Nephron progenitor cell (in vitro differentiated cells): ENCODE data around the gene PCSK9.

ENCODE experiments used
- DNase-seq: peaks from one replicate; pipeline ENCODE4 v3.0.0; 2021
- H3K27ac Mint-ChIP-seq: 2 replicates; pipeline ENCODE4 v1.8.0; 2021; ENCODE audit warnings: mild to moderate bottlenecking, moderate library complexity, mixed read lengths
- H3K27me3 Mint-ChIP-seq: 2 replicates; pipeline ENCODE4 v1.8.0; 2021; ENCODE audit warnings: mild to moderate bottlenecking, low read depth, mixed read lengths; ENCODE audit not compliant: poor library complexity
- H3K36me3 Mint-ChIP-seq: 2 replicates; pipeline ENCODE4 v1.8.0; 2021; ENCODE audit warnings: low read depth, mixed read lengths
- H3K4me1 Mint-ChIP-seq: 2 replicates; pipeline ENCODE4 v1.8.0; 2021; ENCODE audit warnings: mixed read lengths
- H3K4me3 Mint-ChIP-seq: 2 replicates; pipeline ENCODE4 v1.8.0; 2021; ENCODE audit warnings: mild to moderate bottlenecking, moderate library complexity, mixed read lengths
- H3K9me3 Mint-ChIP-seq: 2 replicates; pipeline ENCODE4 v1.8.0; 2021; ENCODE audit warnings: mild to moderate bottlenecking, moderate library complexity, mixed read lengths
- CTCF ChIP-seq: fragments of 200-600 bp; sonication (generic); IDR thresholded peaks from 2 replicates; pipeline ENCODE4 v1.5.0; 2021; ENCODE audit warnings: antibody characterized with exemption

Gene PCSK9

DNA sequence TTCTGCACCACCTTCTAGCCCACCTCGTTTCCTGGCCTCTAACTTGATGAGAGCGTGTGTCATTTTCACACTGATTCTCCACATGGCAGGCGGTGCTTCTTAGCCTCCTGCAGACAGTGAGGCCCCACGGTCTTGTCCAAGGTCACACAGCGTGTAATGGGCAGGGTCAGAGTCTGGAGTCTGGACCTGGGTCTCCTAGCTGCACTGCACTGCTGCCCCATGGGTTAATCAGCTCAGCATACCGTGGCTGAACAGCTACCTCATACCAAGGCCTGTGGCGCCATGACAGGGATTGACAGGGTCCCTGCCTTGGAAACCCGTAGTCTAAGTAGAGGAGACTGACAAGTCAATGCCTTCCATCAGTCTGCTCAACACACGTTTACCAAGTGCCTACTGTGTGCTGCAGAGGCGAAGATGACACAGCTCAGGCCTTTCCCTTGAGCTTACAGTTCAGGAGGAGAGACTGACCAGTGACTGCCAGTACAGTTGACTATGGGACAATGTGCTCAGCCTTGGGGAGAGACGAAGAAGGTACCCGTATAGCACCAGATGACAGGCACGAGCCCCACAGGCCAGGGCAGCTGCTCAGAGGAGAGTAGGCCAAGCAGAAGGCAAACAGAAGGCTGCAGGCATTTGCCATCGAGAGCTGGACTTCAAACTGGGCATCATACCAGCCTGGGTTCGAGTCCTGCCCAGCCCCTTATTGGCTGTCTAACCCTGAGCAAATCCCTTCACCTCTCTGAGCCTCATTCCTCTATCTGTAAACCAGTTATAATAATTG is 5.5 kb downstream of the PCSK9 start:
- Mint-ChIP-seq H3K4me1 (peaks cover 41% of the 10 kb centered on the region), H3K4me3 (no peak overlapping the region), H3K36me3 (peaks cover 17% of the 10 kb centered on the region), H3K27me3 (peaks cover 23% of the 10 kb centered on the region), H3K9me3 (no peaks in the 10 kb centered on the region), H3K27ac (no peak overlapping the region)
- TF ChIP-seq CTCF, result no peak
- DNase-seq, result no peak

DNA sequence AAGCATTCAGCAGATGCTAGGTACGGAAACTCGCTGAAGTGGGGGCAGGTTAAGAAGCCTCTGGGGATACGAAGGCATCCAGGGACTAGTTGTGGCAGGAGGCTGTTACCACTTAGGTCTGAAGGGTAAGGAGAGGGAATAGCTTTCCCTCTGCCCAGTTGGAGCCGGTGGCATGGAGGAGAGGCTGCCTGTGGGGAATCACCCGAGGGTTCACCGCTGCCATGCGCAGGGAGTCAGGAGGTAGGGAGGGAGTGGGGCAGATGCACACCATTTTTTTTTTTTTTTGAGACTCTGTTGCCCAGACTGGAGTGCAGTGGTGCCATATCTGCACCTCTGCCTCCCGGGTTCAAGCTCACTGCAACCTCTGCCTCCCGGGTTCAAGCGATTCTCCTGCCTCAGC is 6.1 kb downstream of the PCSK9 start:
- Mint-ChIP-seq H3K4me3 (no peak overlapping the region), H3K4me1 (peaks cover 36% of the 10 kb centered on the region), H3K27me3 (peaks cover 17% of the 10 kb centered on the region), H3K36me3 (peaks cover 17% of the 10 kb centered on the region), H3K27ac (no peak overlapping the region), H3K9me3 (no peaks in the 10 kb centered on the region)
- no peak for TF ChIP-seq CTCF
- no peak for DNase-seq

GRCh38 chr1:55046871-55047270 is 7.5 kb downstream of the PCSK9 start:
- Mint-ChIP-seq H3K27me3 (peaks cover 4% of the 10 kb centered on the region), H3K4me1 (peaks cover 35% of the 10 kb centered on the region), H3K9me3 (no peaks in the 10 kb centered on the region), H3K27ac (no peak overlapping the region), H3K36me3 (peaks cover 12% of the 10 kb centered on the region), H3K4me3 (no peak overlapping the region)
- TF ChIP-seq CTCF, result no peak
- no peak for DNase-seq

- Mint-ChIP-seq H3K9me3 (no peaks in the 10 kb centered on the region), H3K27me3 (peaks cover 4% of the 10 kb centered on the region), H3K4me1 (peaks cover 31% of the 10 kb centered on the region), H3K36me3 (peaks cover 8% of the 10 kb centered on the region), H3K27ac (no peak overlapping the region), H3K4me3 (no peak overlapping the region)
- no peak for DNase-seq
- TF ChIP-seq CTCF, result no peak
Measured at GRCh38 chr1:55047611-55048010, 8.3 kb downstream of the PCSK9 start.

DNA sequence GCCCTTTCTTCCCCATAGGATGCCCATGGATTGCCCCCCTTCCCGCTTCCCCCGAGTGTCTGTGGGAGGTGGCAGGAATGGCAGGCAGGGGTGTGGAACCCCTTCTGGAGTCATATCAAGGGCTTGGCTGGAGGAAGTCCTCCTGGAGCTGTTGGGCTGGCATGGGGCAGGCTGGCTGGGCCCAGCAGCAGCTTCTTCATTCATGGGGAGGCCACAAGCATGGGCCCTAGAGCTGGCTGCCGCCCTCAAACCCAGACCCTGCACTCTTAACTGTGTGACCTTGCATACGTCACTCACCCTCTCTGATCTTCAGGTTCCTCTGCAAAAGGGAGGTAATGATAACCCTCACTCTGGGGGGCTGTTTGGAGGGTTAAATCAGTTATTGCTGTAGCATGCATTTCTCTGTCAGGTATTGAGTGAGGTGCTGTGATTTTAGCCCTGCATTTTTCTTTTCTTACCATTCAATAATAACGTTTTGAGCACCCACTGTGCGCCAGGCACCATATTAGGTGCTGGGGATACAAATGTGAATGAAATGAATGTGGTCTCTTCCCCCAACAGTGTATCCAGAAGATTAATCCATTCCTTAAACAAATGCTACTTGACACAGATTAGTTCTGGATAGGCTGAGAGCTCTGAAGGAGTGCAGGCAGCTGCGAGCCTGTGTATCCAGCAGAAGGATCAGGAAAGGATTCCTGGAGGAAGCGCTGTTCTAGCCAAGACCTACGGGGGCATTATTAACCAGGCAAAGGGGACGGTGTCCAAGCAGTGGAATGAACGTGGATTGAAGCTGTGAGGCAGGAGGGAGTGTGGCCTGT is 9.3 kb downstream of the PCSK9 start:
- DNase-seq, result no peak
- H3K4me3 Mint-ChIP-seq, result no peak overlapping the region
- H3K27ac Mint-ChIP-seq, result peak overlapping the region; percentile 23
- no peak for TF ChIP-seq CTCF
- H3K4me1 Mint-ChIP-seq, result peaks cover 25% of the 10 kb centered on the region
- peaks cover 9% of the 10 kb centered on the region for H3K36me3 Mint-ChIP-seq
- peaks cover 4% of the 10 kb centered on the region for H3K27me3 Mint-ChIP-seq
- no peaks in the 10 kb centered on the region for H3K9me3 Mint-ChIP-seq
